ENCODE measurements around the gene SACS.
"Not testable (repeated sequence)": the region's sequence is repeated elsewhere in the genome, so short reads cannot be mapped to it uniquely, and the experiment has no call there.

The SACS gene

GRCh38 chr13:23440821-23441618, 7.5 kb upstream of the SACS start:
- H3K27ac ChIP-seq = no peak overlapping the region
- no peak for TF ChIP-seq CTCF (conservative IDR thresholded peaks at IDR 0.05)

GRCh38 chr13:23440324-23440723, 6.8 kb upstream of the SACS start:
- not testable (repeated sequence) for H3K27ac ChIP-seq

GRCh38 chr13:23437916-23438315, 4.4 kb upstream of the SACS start:
- no peak overlapping the region for H3K27ac ChIP-seq
- no peak for TF ChIP-seq CTCF (conservative IDR thresholded peaks at IDR 0.05)

GRCh38 chr13:23436680-23437079, 3.2 kb upstream of the SACS start:
- no peak for TF ChIP-seq CTCF (conservative IDR thresholded peaks at IDR 0.05)
- H3K27ac ChIP-seq = no peak overlapping the region

GRCh38 chr13:23434491-23434890, 989 bp upstream of the SACS start:
- no peak overlapping the region for H3K27ac ChIP-seq
- no peak for TF ChIP-seq CTCF (conservative IDR thresholded peaks at IDR 0.05)

- H3K27ac ChIP-seq = no peak overlapping the region
- TF ChIP-seq CTCF (conservative IDR thresholded peaks at IDR 0.05) = no peak
These were observed 876 bp downstream of the SACS start for GRCh38 chr13:23432626-23433025.

- TF ChIP-seq CTCF (conservative IDR thresholded peaks at IDR 0.05) = no peak
- no peak overlapping the region for H3K27ac ChIP-seq
These were observed 2.8 kb downstream of the SACS start for GRCh38 chr13:23430664-23431063.

GRCh38 chr13:23427881-23428528, 5.5 kb downstream of the SACS start:
- TF ChIP-seq CTCF (conservative IDR thresholded peaks at IDR 0.05) = no peak
- H3K27ac ChIP-seq = no peak overlapping the region

Data from VCaP (cell line).